ENCODE results near the gene GALNT2.

Gene GALNT2

DNA sequence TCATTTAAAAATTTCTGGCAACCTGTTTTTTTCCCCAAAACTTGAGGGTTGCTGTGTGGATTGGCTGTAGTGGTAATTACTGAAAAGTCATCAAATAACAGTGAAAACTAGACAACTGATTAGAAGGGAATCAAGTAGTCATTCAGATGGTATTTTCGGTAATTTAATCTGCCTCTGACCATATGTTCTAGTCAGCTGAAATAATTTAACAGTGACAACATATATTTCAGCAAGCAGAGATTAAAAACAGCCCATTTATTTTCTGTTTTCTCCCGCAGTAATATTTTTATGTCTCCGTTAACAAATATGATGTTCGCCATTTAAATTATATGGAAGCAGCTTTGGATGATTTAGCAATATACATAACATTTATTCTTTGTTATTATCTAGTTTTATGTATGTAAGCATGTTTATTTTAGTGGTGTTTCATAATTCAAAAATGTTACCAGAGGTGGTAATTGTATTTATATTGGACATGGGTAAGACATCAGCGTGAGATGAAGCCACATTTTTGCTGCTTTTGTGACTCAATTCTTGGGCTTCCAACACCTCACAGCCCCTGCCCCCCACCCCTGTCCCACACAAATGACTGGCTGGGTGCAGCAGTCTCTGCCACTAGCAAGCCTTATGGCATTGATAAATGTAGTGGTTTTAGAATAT lies 104.4 kb downstream of the GALNT2 start:
- H3K9ac ChIP-seq (ENCODE audit: low read length), result no peak overlapping the region
- no peak for TF ChIP-seq EZH2phosphoT487 (conservative IDR thresholded peaks at IDR 0.05; ENCODE audit: low read length)
- TF ChIP-seq, protein P1, sequence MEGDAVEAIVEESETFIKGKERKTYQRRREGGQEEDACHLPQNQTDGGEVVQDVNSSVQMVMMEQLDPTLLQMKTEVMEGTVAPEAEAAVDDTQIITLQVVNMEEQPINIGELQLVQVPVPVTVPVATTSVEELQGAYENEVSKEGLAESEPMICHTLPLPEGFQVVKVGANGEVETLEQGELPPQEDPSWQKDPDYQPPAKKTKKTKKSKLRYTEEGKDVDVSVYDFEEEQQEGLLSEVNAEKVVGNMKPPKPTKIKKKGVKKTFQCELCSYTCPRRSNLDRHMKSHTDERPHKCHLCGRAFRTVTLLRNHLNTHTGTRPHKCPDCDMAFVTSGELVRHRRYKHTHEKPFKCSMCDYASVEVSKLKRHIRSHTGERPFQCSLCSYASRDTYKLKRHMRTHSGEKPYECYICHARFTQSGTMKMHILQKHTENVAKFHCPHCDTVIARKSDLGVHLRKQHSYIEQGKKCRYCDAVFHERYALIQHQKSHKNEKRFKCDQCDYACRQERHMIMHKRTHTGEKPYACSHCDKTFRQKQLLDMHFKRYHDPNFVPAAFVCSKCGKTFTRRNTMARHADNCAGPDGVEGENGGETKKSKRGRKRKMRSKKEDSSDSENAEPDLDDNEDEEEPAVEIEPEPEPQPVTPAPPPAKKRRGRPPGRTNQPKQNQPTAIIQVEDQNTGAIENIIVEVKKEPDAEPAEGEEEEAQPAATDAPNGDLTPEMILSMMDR (IDR thresholded peaks at IDR 0.05; ENCODE audit: insufficient read depth, low read length, poor library complexity, severe bottlenecking), result no peak

DNA sequence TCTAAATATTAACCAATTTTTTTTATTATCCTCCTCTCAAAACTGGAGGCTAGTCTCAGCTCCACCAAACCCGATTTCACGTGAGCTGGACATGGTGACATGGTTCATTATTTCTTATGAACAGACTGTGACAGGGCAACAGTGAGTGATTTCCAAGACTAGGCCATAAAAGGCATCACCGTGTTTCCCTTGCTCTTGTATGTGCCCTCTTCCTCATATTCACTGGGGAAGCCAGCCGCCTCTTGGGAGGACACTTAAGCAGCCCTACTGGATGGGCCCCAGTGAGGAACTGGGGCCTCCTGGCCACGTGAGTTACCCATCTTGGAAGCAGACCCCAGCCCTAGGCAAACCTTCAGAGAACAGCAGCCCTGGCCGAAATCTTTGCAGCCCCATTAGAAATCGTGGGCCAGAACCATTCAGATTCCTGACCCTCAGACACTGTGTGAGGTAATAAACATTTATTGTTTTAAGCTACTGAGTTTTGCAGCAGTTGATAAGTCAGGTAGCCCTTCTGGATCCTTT lies 105.0 kb downstream of the GALNT2 start:
- Histone ChIP-seq H3K9me3 (ENCODE audit: insufficient read depth, low read length) (no peaks in the 10 kb centered on the region), H3F3A (ENCODE audit: insufficient read depth) (no peaks in the 10 kb centered on the region), H4K20me1 (ENCODE audit: low read depth, low read length) (no peaks in the 10 kb centered on the region), H3K36me3 (ENCODE audit: low read length) (no peaks in the 10 kb centered on the region), H3K4me3 (ENCODE audit: insufficient read depth, low read length, poor library complexity, severe bottlenecking) (no peak overlapping the region), H3K9me2 (replicated peaks; ENCODE audit: insufficient read depth, low read length) (no peaks in the 10 kb centered on the region), H3K27me3 (ENCODE audit: low read length) (no peaks in the 10 kb centered on the region), H2AFZ (ENCODE audit: low read depth, low read length, severe bottlenecking) (no peak overlapping the region), H3K79me2 (ENCODE audit: insufficient read depth, low read length) (no peaks in the 10 kb centered on the region), H3K4me2 (ENCODE audit: low read depth, low read length, poor library complexity, severe bottlenecking) (no peak overlapping the region), H3K9ac (ENCODE audit: low read length) (no peak overlapping the region), H3K27ac (ENCODE audit: low read depth, low read length) (no peak overlapping the region)
- no peak for TF ChIP-seq EZH2phosphoT487 (conservative IDR thresholded peaks at IDR 0.05; ENCODE audit: low read length)
- TF ChIP-seq, protein P1 (IDR thresholded peaks at IDR 0.05; ENCODE audit: insufficient read depth, low read length, poor library complexity, severe bottlenecking), result no peak

More for the DNA sequence above, 104.4 kb downstream of the GALNT2 start:
- H3K4me2 ChIP-seq (ENCODE audit: low read depth, low read length, poor library complexity, severe bottlenecking), result no peak overlapping the region
- no peaks in the 10 kb centered on the region for H3K27me3 ChIP-seq (ENCODE audit: low read length)
- H3F3A ChIP-seq (ENCODE audit: insufficient read depth), result no peaks in the 10 kb centered on the region
- no peak overlapping the region for H3K4me3 ChIP-seq (ENCODE audit: insufficient read depth, low read length, poor library complexity, severe bottlenecking)
- H3K9me3 ChIP-seq (ENCODE audit: insufficient read depth, low read length), result no peaks in the 10 kb centered on the region
- no peaks in the 10 kb centered on the region for H4K20me1 ChIP-seq (ENCODE audit: low read depth, low read length)
- H3K36me3 ChIP-seq (ENCODE audit: low read length), result no peaks in the 10 kb centered on the region
- no peaks in the 10 kb centered on the region for H3K79me2 ChIP-seq (ENCODE audit: insufficient read depth, low read length)
- H3K27ac ChIP-seq (ENCODE audit: low read depth, low read length), result no peak overlapping the region
- no peaks in the 10 kb centered on the region for H3K9me2 ChIP-seq (replicated peaks; ENCODE audit: insufficient read depth, low read length)
- no peak overlapping the region for H2AFZ ChIP-seq (ENCODE audit: low read depth, low read length, severe bottlenecking)

DNA sequence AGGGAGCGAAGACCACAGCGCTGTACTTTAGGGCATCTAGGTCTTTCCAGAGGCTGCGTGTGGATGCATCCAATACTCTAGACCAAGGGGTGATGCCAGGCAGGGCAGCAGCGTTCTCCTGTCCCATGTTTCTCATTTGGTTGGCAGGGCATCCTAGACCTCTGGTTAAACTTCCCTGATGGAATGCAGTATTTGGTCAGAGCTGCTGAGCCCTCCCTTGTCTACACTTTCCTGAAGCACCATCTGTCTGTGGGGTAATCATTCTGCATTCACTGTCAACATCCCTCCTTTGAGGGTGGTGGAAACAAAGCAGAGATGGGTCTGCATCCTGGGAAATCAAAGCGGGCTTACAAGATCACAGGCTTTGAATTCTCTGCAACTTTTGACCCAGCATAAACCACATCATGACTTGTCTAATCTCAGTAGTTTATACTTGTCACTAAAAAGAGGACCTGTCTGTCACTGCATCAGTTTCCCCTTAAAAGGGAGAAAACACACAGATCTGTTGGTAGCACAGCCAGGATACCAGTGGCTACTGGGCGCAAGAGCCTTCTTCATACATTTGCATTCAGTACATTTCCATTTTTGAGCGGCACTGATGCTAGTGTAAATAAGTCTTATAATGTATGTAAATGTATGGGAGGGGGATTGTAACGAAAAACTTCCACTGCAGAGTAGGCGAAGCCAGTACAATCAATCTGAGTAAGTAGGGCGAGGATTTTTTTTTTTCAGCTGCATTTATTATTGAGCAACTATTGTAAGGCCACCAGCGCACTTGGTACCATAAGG lies 106.3 kb downstream of the GALNT2 start:
- Histone ChIP-seq H3K79me2 (ENCODE audit: insufficient read depth, low read length) (no peaks in the 10 kb centered on the region), H3K9me2 (replicated peaks; ENCODE audit: insufficient read depth, low read length) (no peaks in the 10 kb centered on the region), H3K27ac (ENCODE audit: low read depth, low read length) (no peak overlapping the region), H3K9me3 (ENCODE audit: insufficient read depth, low read length) (no peaks in the 10 kb centered on the region), H3K27me3 (ENCODE audit: low read length) (no peaks in the 10 kb centered on the region), H3K36me3 (ENCODE audit: low read length) (no peaks in the 10 kb centered on the region), H3F3A (ENCODE audit: insufficient read depth) (no peaks in the 10 kb centered on the region), H3K4me2 (ENCODE audit: low read depth, low read length, poor library complexity, severe bottlenecking) (no peak overlapping the region), H3K9ac (ENCODE audit: low read length) (no peak overlapping the region), H2AFZ (ENCODE audit: low read depth, low read length, severe bottlenecking) (no peak overlapping the region), H3K4me3 (ENCODE audit: insufficient read depth, low read length, poor library complexity, severe bottlenecking) (no peak overlapping the region), H4K20me1 (ENCODE audit: low read depth, low read length) (no peaks in the 10 kb centered on the region)
- TF ChIP-seq EZH2phosphoT487 (conservative IDR thresholded peaks at IDR 0.05; ENCODE audit: low read length), result no peak
- TF ChIP-seq, protein P1 (IDR thresholded peaks at IDR 0.05; ENCODE audit: insufficient read depth, low read length, poor library complexity, severe bottlenecking), result no peak
